ENCODE measurements around the gene GRM4. TPM values are rescaled to one million over a fixed set of nuclear protein-coding genes. Genes with fewer than 3 reads are reported as not detected.

The GRM4 gene
- total RNA-seq, 1 experiment from 2014 or later = 5.6 TPM

- no peak overlapping the region for H2BK20ac ChIP-seq (ENCODE audit: low read depth, low read length, poor library complexity, severe bottlenecking)
- DNase-seq = no peak
- no peak overlapping the region for H3K27ac ChIP-seq (ENCODE audit: insufficient read length, low read depth, low read length)
- Mint-ChIP-seq H3K9me3 (no peaks in the 10 kb centered on the region), H3K27me3 (ENCODE audit: low read depth) (no peaks in the 10 kb centered on the region), H3K36me3 (ENCODE audit: insufficient read depth in 1 of 3, low read depth in 3 of 3) (no peaks in the 10 kb centered on the region), H3K27ac (peak overlapping the region in 1 of 3 experiments; percentile 34; a peak in 1 of 7 replicates), H3K4me3 (no peak overlapping the region), H3K4me1 (peaks cover 17 to 37% of the 10 kb centered on the region in 2 experiments)
- H2AK5ac ChIP-seq (ENCODE audit: insufficient read length, low read length) = no peak overlapping the region
- no peak overlapping the region for H3K56ac ChIP-seq (ENCODE audit: insufficient read length, low read depth, low read length)
- no peaks in the 10 kb centered on the region for H3K27me3 ChIP-seq (ENCODE audit: insufficient read depth, low read length)
- H3K9me3 ChIP-seq (ENCODE audit: control insufficient read depth, low read depth, low read length) = no peaks in the 10 kb centered on the region
- H3K4me2 ChIP-seq (ENCODE audit: insufficient read depth, insufficient read length, low read length) = no peak overlapping the region
- H4K8ac ChIP-seq (replicated peaks; ENCODE audit: insufficient read length, low read depth, low read length) = no peak overlapping the region
- H4K91ac ChIP-seq (ENCODE audit: insufficient read length, low read depth, low read length) = no peak overlapping the region
- H4K5ac ChIP-seq (ENCODE audit: insufficient read length, low read depth, low read length) = no peak overlapping the region
- no peak overlapping the region for H2BK15ac ChIP-seq (ENCODE audit: low read depth, low read length)
- no peaks in the 10 kb centered on the region for H3K79me2 ChIP-seq (ENCODE audit: insufficient read depth, low read length)
- WGBS (ENCODE audit: extremely low coverage, insufficient read length, low lambda C conversion rate) = no CpG with 5 or more reads among the region's 6 CpGs
- no peak overlapping the region for H2BK120ac ChIP-seq (ENCODE audit: low read depth, low read length, poor library complexity, severe bottlenecking)
- H3K18ac ChIP-seq (ENCODE audit: insufficient read length, low read depth, low read length) = no peak overlapping the region
- H3K14ac ChIP-seq (ENCODE audit: insufficient read depth, low read length) = no peak overlapping the region
- TF ChIP-seq CTCF (conservative IDR thresholded peaks at IDR 0.05) = no peak
- peaks cover 4% of the 10 kb centered on the region for H4K20me1 ChIP-seq (ENCODE audit: control insufficient read depth, insufficient read depth, insufficient read length)
- H3K23ac ChIP-seq (ENCODE audit: insufficient read length, low read depth, low read length) = no peak overlapping the region
- no peak overlapping the region for H3T11ph ChIP-seq (ENCODE audit: low read length)
- H2BK12ac ChIP-seq (ENCODE audit: insufficient read length, low read depth, low read length) = no peak overlapping the region
- no peak overlapping the region for H3K9ac ChIP-seq (ENCODE audit: extremely low read depth, insufficient read length, low read length)
- no peaks in the 10 kb centered on the region for H3K23me2 ChIP-seq (ENCODE audit: insufficient read length, low read depth, low read length, poor library complexity, severe bottlenecking)
- no peak overlapping the region for H2BK5ac ChIP-seq (ENCODE audit: insufficient read length, low read length)
- no peaks in the 10 kb centered on the region for H3K79me1 ChIP-seq (ENCODE audit: insufficient read depth, low read depth, low read length, poor library complexity, severe bottlenecking)
- H2AFZ ChIP-seq (ENCODE audit: low read length) = no peak overlapping the region
- no peak overlapping the region for H3K4ac ChIP-seq (ENCODE audit: low read depth, low read length)
- H3K4me1 ChIP-seq (ENCODE audit: insufficient read depth, low read length) = no peaks in the 10 kb centered on the region; the same call in 1 of the 2 replicates
These were observed 43.7 kb downstream of the GRM4 start for GRCh38 chr6:34102099-34102656.

All from H9 (cell line).